ENCODE results near the gene TOR1A.

DNA sequence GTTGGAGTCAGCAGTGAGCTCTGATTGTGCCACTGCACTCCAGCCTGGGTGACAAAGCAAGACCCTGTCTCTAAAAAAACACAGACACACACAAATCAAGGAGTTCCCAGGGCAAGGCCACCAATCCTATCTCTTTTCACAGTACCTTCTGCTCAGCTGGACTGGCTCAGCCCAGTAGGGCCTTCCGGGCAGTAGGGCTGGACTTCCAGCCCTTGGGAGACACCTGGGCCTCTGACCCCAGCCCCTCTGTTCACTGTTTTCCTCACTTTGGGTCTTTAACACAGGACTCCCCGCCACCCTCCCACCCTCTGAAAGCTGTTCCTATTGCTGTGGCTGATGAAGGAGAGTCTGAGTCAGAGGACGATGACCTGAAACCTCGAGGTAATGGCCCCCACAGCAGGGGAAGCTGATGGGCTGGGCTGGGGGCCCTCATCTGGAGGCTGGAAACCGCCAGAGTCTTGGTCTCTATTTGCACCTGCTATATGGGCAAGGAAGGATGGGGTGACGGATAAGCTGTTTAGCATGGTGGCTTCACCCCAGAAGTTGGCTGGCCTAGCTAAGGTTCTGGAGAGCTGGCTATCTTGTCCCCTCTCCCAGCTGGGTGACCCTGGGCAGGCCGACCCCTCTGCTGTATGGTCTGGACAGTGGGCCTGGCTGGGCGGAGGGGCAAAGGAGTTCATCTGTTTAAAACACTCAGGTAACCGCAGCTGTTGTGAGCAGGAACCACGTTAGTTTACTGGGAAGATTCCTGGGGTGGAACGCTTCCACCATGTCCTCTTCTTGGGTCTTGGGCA, 36.9 kb upstream of the TOR1A start:
- TF ChIP-seq, protein P1, sequence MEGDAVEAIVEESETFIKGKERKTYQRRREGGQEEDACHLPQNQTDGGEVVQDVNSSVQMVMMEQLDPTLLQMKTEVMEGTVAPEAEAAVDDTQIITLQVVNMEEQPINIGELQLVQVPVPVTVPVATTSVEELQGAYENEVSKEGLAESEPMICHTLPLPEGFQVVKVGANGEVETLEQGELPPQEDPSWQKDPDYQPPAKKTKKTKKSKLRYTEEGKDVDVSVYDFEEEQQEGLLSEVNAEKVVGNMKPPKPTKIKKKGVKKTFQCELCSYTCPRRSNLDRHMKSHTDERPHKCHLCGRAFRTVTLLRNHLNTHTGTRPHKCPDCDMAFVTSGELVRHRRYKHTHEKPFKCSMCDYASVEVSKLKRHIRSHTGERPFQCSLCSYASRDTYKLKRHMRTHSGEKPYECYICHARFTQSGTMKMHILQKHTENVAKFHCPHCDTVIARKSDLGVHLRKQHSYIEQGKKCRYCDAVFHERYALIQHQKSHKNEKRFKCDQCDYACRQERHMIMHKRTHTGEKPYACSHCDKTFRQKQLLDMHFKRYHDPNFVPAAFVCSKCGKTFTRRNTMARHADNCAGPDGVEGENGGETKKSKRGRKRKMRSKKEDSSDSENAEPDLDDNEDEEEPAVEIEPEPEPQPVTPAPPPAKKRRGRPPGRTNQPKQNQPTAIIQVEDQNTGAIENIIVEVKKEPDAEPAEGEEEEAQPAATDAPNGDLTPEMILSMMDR (IDR thresholded peaks at IDR 0.05): no peak
- TF ChIP-seq POLR2A (IDR thresholded peaks at IDR 0.05) (no peak), EP300 (IDR thresholded peaks at IDR 0.05) (no peak)
